HG03571 (cell line): ENCODE measurements around the gene PAK1IP1.
A peak's percentile ranks its signal among the peaks of the same experiment; 100 is the strongest.
"Not testable (repeated sequence)": the region's sequence is repeated elsewhere in the genome, so short reads cannot be mapped to it uniquely, and the experiment has no call there.

ENCODE experiments used
- ATAC-seq: cut with Tn5 transposase; IDR thresholded peaks from one replicate; pipeline ENCODE4 v1.9.1; 2021; ENCODE audit not compliant: unreplicated experiment

Gene PAK1IP1

DNA sequence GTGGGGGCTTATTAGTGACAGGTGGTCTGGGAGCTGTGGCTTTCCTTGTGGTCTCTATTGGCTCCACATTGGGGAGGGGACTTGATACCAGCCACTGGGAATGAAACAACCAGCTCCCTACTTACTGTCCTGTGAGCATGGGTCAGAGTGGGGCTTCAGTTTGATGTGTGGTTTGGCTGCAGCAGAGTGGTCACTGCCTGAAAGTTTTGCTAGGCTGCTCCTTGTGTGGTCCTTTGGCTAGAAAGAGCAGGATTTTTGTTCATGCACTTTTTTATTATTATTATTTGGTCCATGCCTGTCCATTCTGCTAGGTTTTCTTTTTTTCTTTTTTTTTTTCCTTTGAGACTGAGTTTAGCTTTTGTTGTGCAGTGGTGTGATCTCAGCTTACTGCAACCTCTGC lies 45.3 kb downstream of the PAK1IP1 start:
- ATAC-seq = no peak

DNA sequence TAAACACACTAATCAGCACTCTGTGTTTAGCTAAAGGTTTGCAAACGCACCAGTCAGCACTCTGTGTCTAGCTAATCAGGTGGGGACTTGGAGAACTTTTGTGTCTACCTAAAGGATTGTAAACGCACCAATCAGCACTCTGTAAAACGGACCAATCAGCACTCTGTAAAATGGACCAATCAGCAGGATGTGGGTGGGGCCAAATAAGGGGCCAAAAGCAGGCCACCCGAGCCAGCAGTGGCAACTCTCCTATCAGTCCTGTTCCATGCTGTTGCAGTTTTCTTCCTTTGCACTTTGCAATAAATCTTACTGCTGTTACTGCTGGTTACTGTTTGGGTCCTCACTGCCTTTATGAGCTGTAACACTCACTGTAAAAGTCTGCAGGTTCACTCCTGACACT lies 46.9 kb downstream of the PAK1IP1 start:
- ATAC-seq = not testable (repeated sequence)

DNA sequence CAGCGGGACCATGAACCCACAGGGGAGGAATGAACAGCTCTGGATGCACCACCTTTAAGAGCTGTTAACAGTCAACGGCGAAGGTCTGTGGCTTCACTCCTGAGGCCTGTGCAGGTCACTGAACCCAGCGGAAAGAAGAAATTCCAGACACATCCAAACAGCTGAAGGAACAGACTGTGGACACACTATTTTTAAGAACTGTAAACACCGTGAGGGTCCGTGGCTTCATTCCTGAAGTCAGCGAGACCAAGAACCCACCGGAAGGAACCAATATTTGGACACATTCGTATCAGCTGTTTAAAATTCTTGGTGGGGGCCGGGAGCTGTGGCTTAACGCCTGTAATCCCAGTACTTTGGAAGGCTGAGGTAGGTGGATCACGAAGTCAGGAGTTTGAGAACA lies 47.5 kb downstream of the PAK1IP1 start:
- ATAC-seq = no peak

DNA sequence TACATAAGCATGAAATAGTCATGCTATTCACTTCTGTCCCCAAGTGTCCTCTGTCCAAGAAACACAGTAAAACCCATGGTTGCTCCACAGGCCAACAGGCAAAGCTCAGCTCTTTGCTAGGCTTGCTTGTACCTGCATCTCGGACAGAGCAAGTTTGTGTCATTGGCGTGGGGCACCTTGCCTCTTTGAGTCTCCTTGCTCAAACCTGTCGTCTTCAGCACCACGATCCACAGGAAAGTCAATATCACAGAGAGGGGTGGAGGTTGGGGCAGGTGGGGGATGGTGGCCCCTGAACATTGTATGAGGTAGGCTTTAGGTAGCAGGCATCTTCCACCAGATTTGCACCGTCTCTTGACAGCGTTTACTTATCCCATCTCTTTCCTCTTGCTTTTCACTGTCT lies 48.7 kb downstream of the PAK1IP1 start:
- ATAC-seq = no peak

DNA sequence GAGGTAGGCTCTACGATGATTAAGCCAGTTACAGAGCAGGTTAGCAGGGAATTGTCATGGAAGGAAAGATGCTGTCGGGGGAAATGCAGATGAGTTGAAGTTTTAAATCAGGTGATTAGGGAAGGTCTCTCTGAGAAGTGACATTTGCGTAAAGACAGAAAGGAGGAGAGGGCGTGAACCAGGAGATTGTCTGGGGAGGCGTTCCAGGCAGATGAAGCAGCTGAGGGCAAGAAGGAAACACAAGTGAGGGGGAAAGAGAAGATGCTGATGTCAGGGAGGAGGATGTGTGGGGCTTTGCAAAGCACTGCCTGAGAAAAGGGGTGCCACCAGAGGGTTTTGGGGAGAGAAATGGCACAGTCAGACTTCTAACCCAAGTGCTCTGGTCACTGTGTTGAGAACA lies 50.3 kb downstream of the PAK1IP1 start:
- ATAC-seq = no peak

DNA sequence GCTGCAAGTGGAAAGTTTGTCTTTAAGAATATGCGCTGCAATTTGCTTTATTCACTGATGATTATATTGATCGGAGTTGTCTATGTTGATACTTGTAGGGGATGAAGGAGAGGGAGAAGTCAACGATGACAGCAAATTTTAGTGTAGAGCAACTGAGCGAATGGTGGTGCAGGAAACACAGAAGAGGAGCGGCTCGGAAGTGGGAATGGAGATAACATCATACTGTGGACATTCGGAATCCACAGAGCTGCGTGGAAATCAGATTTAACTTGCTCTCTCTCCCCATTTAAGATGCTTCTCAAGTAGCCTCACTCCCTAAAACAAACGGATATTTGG lies 52.1 kb downstream of the PAK1IP1 start:
- no peak for ATAC-seq

DNA sequence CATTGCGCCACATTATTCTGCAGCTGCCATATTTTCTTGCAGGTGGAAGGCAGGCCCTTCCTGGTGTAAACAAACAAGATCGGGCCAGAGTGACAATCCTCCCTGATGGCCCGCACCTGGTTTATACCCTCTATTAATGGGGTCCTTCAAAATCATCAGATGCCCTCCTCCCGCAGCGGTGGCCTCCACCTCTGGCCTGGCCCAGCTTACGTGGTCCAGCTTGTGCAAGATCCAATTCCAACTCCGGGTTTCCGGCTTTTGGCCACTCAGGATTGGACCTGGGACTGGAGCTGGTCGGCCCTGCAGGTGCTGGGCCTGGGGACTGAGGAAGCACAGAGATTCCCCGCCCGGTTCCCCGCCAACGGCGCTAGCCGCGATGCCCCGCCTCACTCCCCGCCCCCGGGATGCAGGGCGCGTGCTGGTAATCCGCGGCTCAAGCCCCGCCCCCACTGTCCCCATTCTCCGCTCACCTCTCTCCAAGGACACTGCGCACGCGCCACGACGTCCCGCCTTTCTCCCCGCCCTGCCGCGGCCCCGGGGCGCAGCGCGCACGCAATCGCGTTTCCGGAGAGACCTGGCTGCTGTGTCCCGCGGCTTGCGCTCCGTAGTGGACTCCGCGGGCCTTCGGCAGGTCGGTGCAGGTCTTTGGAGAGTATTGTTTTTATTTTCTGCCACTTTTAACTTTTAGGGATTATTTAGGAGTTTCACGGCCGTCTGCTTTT lies 52.6 kb downstream of the PAK1IP1 start, which contains the start of gene TMEM14B:
TSS of gene TMEM14B (plus strand) at position 555 of the 722 bp plus-strand sequence. CDS start 1,441 bp downstream, outside the sequence.
- peak; percentile 96 for ATAC-seq

DNA sequence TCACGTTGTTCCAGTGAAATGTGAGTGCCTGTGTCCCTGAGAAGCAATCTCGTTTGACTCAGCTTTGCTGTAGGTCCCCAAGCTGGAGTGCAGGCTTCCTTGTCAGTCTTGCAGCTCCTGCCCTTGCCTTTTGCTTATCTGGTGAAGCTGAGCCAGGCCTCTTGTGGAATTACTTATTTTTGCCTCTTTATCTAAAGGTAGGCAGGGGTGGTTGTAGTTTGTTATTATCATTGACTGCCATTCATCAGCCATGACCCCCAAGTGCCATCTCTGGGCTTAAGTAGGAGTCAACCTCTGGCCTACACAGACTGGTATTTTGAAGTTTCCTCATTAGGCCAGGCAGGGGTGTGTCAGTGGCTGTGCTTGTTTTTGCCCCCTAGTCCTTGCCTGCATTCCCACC lies 55.0 kb downstream of the PAK1IP1 start:
- no peak for ATAC-seq

DNA sequence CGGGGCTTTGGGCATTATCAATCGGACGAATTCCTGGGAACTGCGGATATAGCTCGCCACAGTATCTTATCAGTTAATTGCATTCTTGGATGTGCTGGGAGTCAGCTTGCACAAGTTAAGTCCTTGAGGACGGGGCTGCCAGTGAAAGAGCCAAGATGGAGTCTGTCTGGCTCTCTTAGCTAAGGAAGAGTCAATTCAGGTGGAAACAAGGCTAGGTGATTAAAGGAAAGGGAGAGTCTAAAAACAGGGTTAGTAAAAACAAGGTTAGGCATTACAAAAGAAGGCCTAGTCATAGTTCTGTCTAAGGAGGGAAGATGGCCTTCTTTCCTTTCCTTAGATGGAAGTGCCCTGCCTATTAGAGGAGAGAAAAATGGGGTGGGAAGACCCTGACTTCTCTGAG lies 55.8 kb downstream of the PAK1IP1 start:
- ATAC-seq = not testable (repeated sequence)

DNA sequence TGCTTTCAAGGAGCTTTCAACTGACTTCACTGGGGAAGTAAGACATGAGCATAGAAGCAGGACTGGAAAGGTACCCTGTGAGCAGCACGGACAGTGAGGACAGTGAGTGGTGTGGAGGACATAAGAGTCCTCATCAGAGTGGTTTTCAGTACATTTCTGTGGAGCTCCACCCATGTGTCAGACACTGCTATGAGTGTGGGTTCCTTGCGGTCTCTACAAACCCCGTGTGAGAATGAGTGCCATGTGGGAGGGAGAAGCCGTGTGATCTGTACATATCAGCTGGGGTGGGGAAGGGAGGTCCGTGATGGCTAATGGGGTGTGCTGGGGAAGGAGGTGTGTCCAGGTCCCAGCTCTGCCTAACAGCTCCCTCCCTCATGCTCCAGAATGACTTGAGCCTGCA lies 57.0 kb downstream of the PAK1IP1 start:
- not testable (repeated sequence) for ATAC-seq

DNA sequence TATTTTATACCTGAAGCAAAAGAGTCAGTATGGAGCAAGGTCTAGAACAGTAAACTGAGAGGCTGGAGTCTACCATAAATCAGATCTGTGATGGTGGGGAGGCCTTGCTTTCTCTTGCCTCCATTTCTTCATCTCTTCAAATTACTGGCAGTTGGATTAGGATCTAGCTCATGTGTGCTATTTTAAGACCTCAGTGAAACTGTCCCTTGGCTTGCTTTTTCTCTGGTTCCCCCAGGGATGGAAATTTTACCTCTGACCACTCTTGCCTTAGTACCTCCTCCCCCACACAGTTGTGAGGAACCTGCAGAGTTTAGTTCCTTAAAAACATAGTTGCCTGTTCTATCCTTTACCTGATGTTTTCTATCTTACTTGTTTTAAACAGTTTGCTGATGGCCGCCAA lies 61.3 kb downstream of the PAK1IP1 start:
- no peak for ATAC-seq
